HepG2 (cell line): Measurements from ENCODE around the gene NKAIN2. TPM values are rescaled to one million over a fixed set of nuclear protein-coding genes. Genes with fewer than 3 reads are reported as not detected.

Experiments
- ATAC-seq: fragments of 200-7000 bp; cut with Tn5 transposase; 3 replicates; pipeline ENCODE4 v1.9.1; 2020; ENCODE audit warnings: mild to moderate bottlenecking, moderate library complexity
- BruUV-seq: library from RNA; stranded (reverse); fragments of 400-500 nt; replicated peaks from 2 replicates; lab custom pipeline; 2021; lab: Mats Ljungman, UMichigan
- CTCF ChIA-PET: fragments of 300-600 bp; formaldehyde crosslinking; extraction: SDS; loops from one replicate; lab custom pipeline; 2021; ENCODE audit warnings: low total read pairs, inconsistent platforms, low intra/inter-chr PET ratio; lab: Yijun Ruan, JAX
- POLR2A ChIA-PET: fragments of 350-600 bp; sonication (Branson Sonifier 250); formaldehyde crosslinking; loops from one replicate; lab custom pipeline; 2020; ENCODE audit warnings: antibody characterized with exemption, inconsistent platforms; lab: Yijun Ruan, JAX
- DNase-seq: peaks from one replicate; pipeline ENCODE4 v3.0.0-alpha.2; 2015; ENCODE audit warnings: low spot score
- FAIRE-seq: peaks from 3 replicates; lab custom pipeline; 2011; peaks lifted over from hg19 to GRCh38; lab: Jason Lieb, UNC
- H2AFZ ChIP-seq: one replicate; pipeline ENCODE4 v1.6.1; 2011; ENCODE audit warnings: low read length, inconsistent platforms
- H3K27ac ChIP-seq: fragments of 300-600 bp; 3 replicates; pipeline ENCODE4 v1.8.0; 2011; ENCODE audit warnings: mixed run types, mild to moderate bottlenecking, mixed read lengths, low read length, inconsistent platforms; ENCODE audit not compliant: insufficient read depth; ENCODE audit errors: extremely low read length
- H3K27me3 ChIP-seq, 2 experiments: fragments of 200-600 bp in 1 of 2; 2 replicates in 1 of 2; 3 replicates in 1 of 2; pipeline versions ENCODE4 v1.6.0 to v1.8.0; 2011; ENCODE audit warnings: low read length in 2 of 2, mild to moderate bottlenecking in 2 of 2, moderate library complexity in 2 of 2, inconsistent platforms in 1 of 2; ENCODE audit not compliant: insufficient read depth in 2 of 2, control insufficient read depth in 1 of 2
- H3K36me3 ChIP-seq, 2 experiments: fragments of 200-600 bp in 1 of 2; replicated peaks in 1 of 2; 2 replicates in 1 of 2; 3 replicates in 1 of 2; pipeline versions ENCODE4 v1.5.1 to v1.8.0; 2011; ENCODE audit warnings: low read length in 2 of 2, inconsistent platforms in 1 of 2; ENCODE audit not compliant: insufficient read depth in 2 of 2, control insufficient read depth in 1 of 2
- H3K4me1 ChIP-seq: 2 replicates; pipeline ENCODE4 v1.5.1; 2012; ENCODE audit warnings: low read length, inconsistent platforms; ENCODE audit not compliant: insufficient read depth
- H3K4me2 ChIP-seq: 2 replicates; pipeline ENCODE4 v1.6.0; 2011; ENCODE audit warnings: low read depth, low read length, inconsistent platforms
- H3K4me3 ChIP-seq, 3 experiments: fragments of 200-600 bp in 1 of 3; sonication (generic), shearing (Covaris generic) in 1 of 3; replicated peaks in 1 of 3; 2 replicates each; pipeline ENCODE4 v1.5.1; 2011 to 2016; ENCODE audit warnings: low read length in 3 of 3, inconsistent platforms in 2 of 3, low read depth in 2 of 3, mild to moderate bottlenecking in 2 of 3, control low read depth in 1 of 3, mixed read lengths in 1 of 3; ENCODE audit not compliant: insufficient read depth in 1 of 3
- H3K79me2 ChIP-seq: one replicate; pipeline ENCODE4 v1.6.1; 2011; ENCODE audit warnings: low read length, inconsistent platforms; ENCODE audit not compliant: insufficient read depth
- H3K9ac ChIP-seq: 2 replicates; pipeline ENCODE4 v1.6.0; 2011; ENCODE audit warnings: mild to moderate bottlenecking, low read depth, low read length, inconsistent platforms; ENCODE audit not compliant: insufficient read depth
- H3K9me3 ChIP-seq: 2 replicates; pipeline ENCODE4 v1.5.1; 2012; ENCODE audit warnings: mild to moderate bottlenecking, low read length
- H4K20me1 ChIP-seq: 2 replicates; pipeline ENCODE4 v1.6.0; 2011; ENCODE audit warnings: inconsistent platforms, mild to moderate bottlenecking, low read length, moderate library complexity; ENCODE audit not compliant: insufficient read depth
- FOXJ3 ChIP-seq: sonication (generic); formaldehyde crosslinking; IDR thresholded peaks from 2 replicates; pipeline ENCODE4 v1.4.0; 2020; ENCODE audit warnings: missing genetic modification reagents, mild to moderate bottlenecking, borderline replicate concordance
- GABPB1 ChIP-seq: IDR thresholded peaks from 2 replicates; pipeline ENCODE4 v1.6.1; 2016; ENCODE audit warnings: mild to moderate bottlenecking, missing genetic modification reagents, moderate library complexity, missing compliant biosample characterization
- HDAC6 ChIP-seq: fragments of 200-600 bp; sonication (generic); IDR thresholded peaks from 2 replicates; pipeline ENCODE4 v1.7.0; 2017; ENCODE audit warnings: mild to moderate bottlenecking, antibody characterized with exemption, low read length, low read depth
- JARID2 ChIP-seq: sonication (generic); formaldehyde crosslinking; IDR thresholded peaks from 2 replicates; pipeline ENCODE4 v1.8.1; 2023; ENCODE audit warnings: missing genetic modification reagents, inconsistent platforms; ENCODE audit not compliant: insufficient replicate concordance
- KLF9 ChIP-seq: IDR thresholded peaks from 2 replicates; pipeline ENCODE4 v1.6.1; 2016; ENCODE audit warnings: low read depth
- MEIS1 ChIP-seq: sonication (generic); formaldehyde crosslinking; IDR thresholded peaks from 2 replicates; pipeline ENCODE4 v1.9.0; 2021; ENCODE audit warnings: mild to moderate bottlenecking, missing genetic modification reagents, moderate library complexity, borderline replicate concordance
- MXD4 ChIP-seq: IDR thresholded peaks from 2 replicates; pipeline ENCODE4 v1.6.1; 2016; ENCODE audit warnings: mild to moderate bottlenecking, missing biosample characterization, missing genetic modification reagents
- PHF8 ChIP-seq: sonication (generic); formaldehyde crosslinking; IDR thresholded peaks from 2 replicates; pipeline ENCODE4 v1.5.0; 2020; ENCODE audit warnings: missing genetic modification reagents
- PTBP1 ChIP-seq: fragments of 200-400 bp; formaldehyde crosslinking; IDR thresholded peaks from 2 replicates; pipeline ENCODE4 v1.6.1; 2018; ENCODE audit warnings: low read length, low read depth; ENCODE audit not compliant: poor library complexity, severe bottlenecking
- SKI ChIP-seq: fragments of 450-650 bp; IDR thresholded peaks from one replicate; pipeline ENCODE4 v1.6.1; 2018; ENCODE audit warnings: mild to moderate bottlenecking; ENCODE audit not compliant: partially characterized antibody
- SNRNP70 ChIP-seq: fragments of 200-400 bp; formaldehyde crosslinking; IDR thresholded peaks from 2 replicates; pipeline ENCODE4 v1.6.1; 2017; ENCODE audit warnings: mild to moderate bottlenecking, low read depth, low read length, moderate library complexity
- ZBTB21 ChIP-seq: sonication (generic); formaldehyde crosslinking; IDR thresholded peaks from 2 replicates; pipeline ENCODE4 v1.4.0; 2020; ENCODE audit warnings: missing genetic modification reagents
- ZNF235 ChIP-seq: sonication (generic); formaldehyde crosslinking; IDR thresholded peaks from 2 replicates; pipeline ENCODE4 v1.8.1; 2023; ENCODE audit warnings: mild to moderate bottlenecking, missing genetic modification reagents, borderline replicate concordance
- ZNF749 ChIP-seq: sonication (generic); formaldehyde crosslinking; IDR thresholded peaks from 2 replicates; pipeline ENCODE4 v1.8.0; 2022; ENCODE audit warnings: mild to moderate bottlenecking, missing genetic modification reagents, moderate library complexity, borderline replicate concordance
- ZNF781 ChIP-seq: sonication (generic); formaldehyde crosslinking; IDR thresholded peaks from 2 replicates; pipeline ENCODE4 v1.5.1; 2020; ENCODE audit warnings: borderline replicate concordance, mild to moderate bottlenecking, missing genetic modification reagents; ENCODE audit errors: not compliant biosample characterization
- in situ Hi-C: cut with HindIII; loops from 2 replicates; pipeline ENCODE4 v1.10.0; 2017; ENCODE audit warnings: low pct_unique_long_range_greater_than_20kb; ENCODE audit not compliant: extremely low pct_ligation_motif_present
- intact Hi-C: fragments of 100-400 bp; cut with micrococcal nuclease; formaldehyde crosslinking; loops from one replicate; pipeline ENCODE4 v1.10.0; 2022; ENCODE audit not compliant: unreplicated experiment
- polyA plus RNA-seq, 8 experiments: library from polyadenylated mRNA; depleted of rRNA in 3 of 8; stranded (reverse) in 7 of 8; unstranded in 1 of 8; fragments of >200 nt; fragmentation: Illumina TruSeq in 4 of 8; extraction: Trizol in 4 of 8; gene quantifications; 2 replicates each; pipeline versions ENCODE4 v1.2.1 to v1.2.3, GENCODE V29; 2011 to 2016; ENCODE audit warnings: low read depth in 4 of 8, missing spikeins in 1 of 8, mixed read lengths in 1 of 8; ENCODE audit not compliant: insufficient read depth in 1 of 8
- total RNA-seq, 5 experiments: library from RNA; depleted of rRNA; stranded (reverse); fragments of >200 nt; fragmentation: Illumina TruSeq; extraction: Trizol; gene quantifications; 2 replicates each; pipeline ENCODE4 v1.2.3, GENCODE V29; 2016; ENCODE audit warnings: low read depth in 1 of 5
- TF ChIP-seq, protein P1 (sequence below): sonication (generic); formaldehyde crosslinking; IDR thresholded peaks from 2 replicates; pipeline ENCODE4; 2020; ENCODE audit warnings: missing genetic modification reagents, mild to moderate bottlenecking, borderline replicate concordance
- TF ChIP-seq, protein P2 (sequence below): sonication (generic); formaldehyde crosslinking; IDR thresholded peaks from 2 replicates; pipeline ENCODE4 v1.5.1; 2020; ENCODE audit warnings: missing genetic modification reagents, mild to moderate bottlenecking, borderline replicate concordance
- TF ChIP-seq, protein P3 (sequence below): IDR thresholded peaks from 2 replicates; pipeline ENCODE4 v1.6.1; 2018; ENCODE audit warnings: missing genetic modification reagents

NKAIN2 gene
- total and polyA plus RNA-seq, 2 of the 13 experiments (the other 11 are each of a cell fraction or from before 2014, with no cell fraction given) = not detected

DNA sequence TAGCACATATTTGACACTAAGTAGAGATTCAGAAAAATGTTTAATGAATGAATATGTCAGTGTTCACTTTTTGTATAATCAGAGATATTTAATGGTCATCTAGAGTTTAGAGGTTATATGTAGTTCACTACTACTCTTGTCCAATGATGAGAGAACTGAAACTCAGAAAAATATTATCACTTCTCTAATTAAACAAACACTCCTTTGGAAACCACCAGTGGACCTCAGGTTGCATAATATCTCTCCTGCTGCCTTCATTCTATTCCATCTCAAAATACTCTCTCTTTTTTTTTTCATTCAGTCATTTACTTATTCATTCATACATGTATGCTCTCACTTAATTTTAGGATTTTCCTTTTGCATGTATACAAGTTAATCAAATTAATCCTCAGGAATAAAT is 735.4 kb downstream of the NKAIN2 start:
- Histone ChIP-seq H2AFZ (no peak overlapping the region), H3K9me3 (no peaks in the 10 kb centered on the region), H4K20me1 (no peaks in the 10 kb centered on the region), H3K9ac (no peak overlapping the region), H3K79me2 (no peaks in the 10 kb centered on the region), H3K27me3 (no peaks in the 10 kb centered on the region), H3K27ac (no peak overlapping the region), H3K36me3 (no peaks in the 10 kb centered on the region), H3K4me3 (no peak overlapping the region), H3K4me2 (no peak overlapping the region), H3K4me1 (no peaks in the 10 kb centered on the region)
- ATAC-seq = no peak
- no peak for FAIRE-seq
- ChIA-PET CTCF (no interaction called here), POLR2A (no interaction called here)
- intact Hi-C loops (no loop called here), in situ Hi-C loops (no loop called here)
- DNase-seq = no peak
- BruUV-seq = no TSS peak
- TF ChIP-seq HDAC6 (no peak), PTBP1 (no peak), SKI (no peak), ZBTB21 (CRISPR knock-in tag) (no peak), SNRNP70 (no peak), JARID2 (no peak), KLF9 (CRISPR knock-in tag) (no peak), MEIS1 (no peak), ZNF235 (CRISPR knock-in tag) (no peak), FOXJ3 (CRISPR knock-in tag) (no peak), PHF8 (CRISPR knock-in tag) (no peak), GABPB1 (CRISPR knock-in tag) (no peak), ZNF781 (CRISPR knock-in tag) (no peak), ZNF749 (CRISPR knock-in tag) (no peak), MXD4 (no peak)
- TF ChIP-seq, protein P1, sequence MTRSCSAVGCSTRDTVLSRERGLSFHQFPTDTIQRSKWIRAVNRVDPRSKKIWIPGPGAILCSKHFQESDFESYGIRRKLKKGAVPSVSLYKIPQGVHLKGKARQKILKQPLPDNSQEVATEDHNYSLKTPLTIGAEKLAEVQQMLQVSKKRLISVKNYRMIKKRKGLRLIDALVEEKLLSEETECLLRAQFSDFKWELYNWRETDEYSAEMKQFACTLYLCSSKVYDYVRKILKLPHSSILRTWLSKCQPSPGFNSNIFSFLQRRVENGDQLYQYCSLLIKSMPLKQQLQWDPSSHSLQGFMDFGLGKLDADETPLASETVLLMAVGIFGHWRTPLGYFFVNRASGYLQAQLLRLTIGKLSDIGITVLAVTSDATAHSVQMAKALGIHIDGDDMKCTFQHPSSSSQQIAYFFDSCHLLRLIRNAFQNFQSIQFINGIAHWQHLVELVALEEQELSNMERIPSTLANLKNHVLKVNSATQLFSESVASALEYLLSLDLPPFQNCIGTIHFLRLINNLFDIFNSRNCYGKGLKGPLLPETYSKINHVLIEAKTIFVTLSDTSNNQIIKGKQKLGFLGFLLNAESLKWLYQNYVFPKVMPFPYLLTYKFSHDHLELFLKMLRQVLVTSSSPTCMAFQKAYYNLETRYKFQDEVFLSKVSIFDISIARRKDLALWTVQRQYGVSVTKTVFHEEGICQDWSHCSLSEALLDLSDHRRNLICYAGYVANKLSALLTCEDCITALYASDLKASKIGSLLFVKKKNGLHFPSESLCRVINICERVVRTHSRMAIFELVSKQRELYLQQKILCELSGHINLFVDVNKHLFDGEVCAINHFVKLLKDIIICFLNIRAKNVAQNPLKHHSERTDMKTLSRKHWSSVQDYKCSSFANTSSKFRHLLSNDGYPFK = no peak
- TF ChIP-seq, protein P2, sequence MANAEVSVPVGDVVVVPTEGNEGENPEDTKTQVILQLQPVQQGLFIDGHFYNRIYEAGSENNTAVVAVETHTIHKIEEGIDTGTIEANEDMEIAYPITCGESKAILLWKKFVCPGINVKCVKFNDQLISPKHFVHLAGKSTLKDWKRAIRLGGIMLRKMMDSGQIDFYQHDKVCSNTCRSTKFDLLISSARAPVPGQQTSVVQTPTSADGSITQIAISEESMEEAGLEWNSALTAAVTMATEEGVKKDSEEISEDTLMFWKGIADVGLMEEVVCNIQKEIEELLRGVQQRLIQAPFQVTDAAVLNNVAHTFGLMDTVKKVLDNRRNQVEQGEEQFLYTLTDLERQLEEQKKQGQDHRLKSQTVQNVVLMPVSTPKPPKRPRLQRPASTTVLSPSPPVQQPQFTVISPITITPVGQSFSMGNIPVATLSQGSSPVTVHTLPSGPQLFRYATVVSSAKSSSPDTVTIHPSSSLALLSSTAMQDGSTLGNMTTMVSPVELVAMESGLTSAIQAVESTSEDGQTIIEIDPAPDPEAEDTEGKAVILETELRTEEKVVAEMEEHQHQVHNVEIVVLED = no peak
- TF ChIP-seq, protein P3, sequence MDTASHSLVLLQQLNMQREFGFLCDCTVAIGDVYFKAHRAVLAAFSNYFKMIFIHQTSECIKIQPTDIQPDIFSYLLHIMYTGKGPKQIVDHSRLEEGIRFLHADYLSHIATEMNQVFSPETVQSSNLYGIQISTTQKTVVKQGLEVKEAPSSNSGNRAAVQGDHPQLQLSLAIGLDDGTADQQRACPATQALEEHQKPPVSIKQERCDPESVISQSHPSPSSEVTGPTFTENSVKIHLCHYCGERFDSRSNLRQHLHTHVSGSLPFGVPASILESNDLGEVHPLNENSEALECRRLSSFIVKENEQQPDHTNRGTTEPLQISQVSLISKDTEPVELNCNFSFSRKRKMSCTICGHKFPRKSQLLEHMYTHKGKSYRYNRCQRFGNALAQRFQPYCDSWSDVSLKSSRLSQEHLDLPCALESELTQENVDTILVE (CRISPR knock-in tag) = no peak
